COLO668 (cell line): Measurements from ENCODE around the gene CMTM3.
"Not testable (repeated sequence)": the region's sequence is repeated elsewhere in the genome, so short reads cannot be mapped to it uniquely, and the experiment has no call there.

Experiments used
- DNase-seq: peaks from one replicate; lab custom pipeline; 2025; ENCODE audit not compliant: unreplicated experiment; lab: John Stamatoyannopoulos, UW

CMTM3 gene

DNA sequence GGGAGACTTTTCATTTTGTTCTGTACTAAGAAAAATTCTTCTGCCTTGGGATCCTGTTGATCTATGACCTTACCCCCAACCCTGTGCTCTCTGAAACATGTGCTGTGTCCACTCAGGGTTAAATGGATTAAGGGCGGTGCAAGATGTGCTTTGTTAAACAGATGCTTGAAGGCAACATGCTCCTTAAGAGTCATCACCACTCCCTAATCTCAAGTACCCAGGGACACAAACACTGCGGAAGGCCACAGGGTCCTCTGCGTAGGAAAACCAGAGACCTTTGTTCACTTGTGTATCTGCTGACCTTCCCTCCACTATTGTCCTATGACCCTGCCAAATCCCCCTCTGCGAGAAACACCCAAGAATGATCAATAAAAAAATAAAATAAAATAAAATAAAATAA, 27.1 kb downstream of the CMTM3 start:
- not testable (repeated sequence) for DNase-seq

- no peak for DNase-seq
These were observed 30.2 kb downstream of the CMTM3 start for GRCh38 chr16:66634527-66635196.

DNA sequence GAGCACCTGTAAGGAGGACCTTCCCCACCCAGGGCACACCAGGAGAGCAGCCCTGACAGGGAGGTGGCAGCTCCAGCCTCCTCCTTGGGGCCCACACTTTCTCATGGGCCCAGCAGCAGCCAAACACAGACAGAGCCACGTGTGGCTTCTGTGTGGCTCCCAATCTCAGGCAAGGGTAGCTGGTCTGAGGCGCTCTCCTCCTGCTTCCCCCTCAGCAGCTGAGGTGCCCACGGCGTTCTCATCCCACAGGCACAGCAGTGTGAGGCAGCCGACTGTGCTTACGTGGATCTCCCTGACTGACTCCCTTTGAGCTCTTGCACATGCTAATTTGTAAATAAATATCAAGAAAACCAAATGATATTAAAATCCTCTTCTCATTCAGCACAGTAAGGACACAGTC, 30.9 kb downstream of the CMTM3 start:
- no peak for DNase-seq

GRCh38 chr16:66636199-66636598, 31.7 kb downstream of the CMTM3 start:
- DNase-seq = no peak

DNA sequence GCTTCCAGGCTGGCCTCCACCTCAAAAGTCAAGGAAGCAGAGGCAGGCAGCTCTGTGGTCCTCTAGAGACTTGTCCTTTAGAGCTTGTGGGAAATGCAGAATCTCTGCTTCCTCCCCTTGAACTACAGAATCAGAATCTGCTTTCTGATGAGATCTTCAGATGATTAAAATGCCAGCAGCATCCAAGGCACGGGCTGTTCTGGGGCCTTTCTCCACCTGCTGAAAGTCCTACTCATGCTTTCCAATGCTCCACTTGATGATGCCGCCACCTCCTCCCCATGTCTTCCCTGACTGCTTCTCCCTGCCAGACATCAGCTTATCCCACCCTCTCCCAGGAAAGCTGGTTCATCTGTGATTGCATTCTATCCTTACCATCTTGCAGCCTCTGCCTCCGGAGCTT, 33.3 kb downstream of the CMTM3 start:
- DNase-seq = no peak

- DNase-seq = no peak
These were observed 34.8 kb downstream of the CMTM3 start for GRCh38 chr16:66639091-66639885.

- no peak for DNase-seq
These were observed 36.3 kb downstream of the CMTM3 start for GRCh38 chr16:66640724-66641314.

DNA sequence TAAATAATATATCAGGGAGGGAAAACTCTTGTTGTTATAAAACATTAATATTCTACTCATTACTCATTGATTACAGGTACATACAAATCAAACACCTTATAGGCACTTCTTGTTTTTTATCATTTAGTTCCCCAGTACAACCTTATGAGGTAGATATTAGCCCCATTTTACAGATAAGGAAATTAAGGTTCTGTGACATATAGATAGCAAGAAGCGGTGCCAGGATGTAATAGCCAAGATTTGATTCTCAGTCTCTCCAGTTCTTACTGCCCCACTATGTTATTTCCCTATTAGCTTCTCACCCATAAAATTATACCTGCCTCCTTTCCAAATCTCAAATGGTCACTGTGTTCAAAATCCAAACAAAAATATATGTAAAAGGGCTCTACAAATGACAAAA, 36.9 kb downstream of the CMTM3 start:
- DNase-seq = no peak

DNA sequence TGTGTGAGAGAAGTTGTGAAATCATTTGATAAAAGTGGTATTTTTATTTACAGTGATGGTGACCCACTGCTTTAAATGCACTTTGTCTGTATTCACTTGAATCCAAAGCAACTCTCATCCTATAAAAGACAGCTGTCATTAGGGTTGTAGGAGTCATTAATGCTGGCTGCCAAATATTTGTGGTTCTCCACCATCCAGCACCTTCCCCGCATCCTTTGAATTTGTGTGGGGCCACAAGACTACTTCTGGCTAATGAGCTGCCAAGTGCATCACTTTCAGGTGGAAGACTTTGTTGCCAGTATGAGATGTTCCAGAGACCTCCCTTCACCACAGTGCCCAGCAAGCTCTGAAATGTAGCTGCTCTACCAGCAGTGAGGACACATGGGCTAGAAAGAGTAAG, 43.4 kb downstream of the CMTM3 start:
- no peak for DNase-seq

DNA sequence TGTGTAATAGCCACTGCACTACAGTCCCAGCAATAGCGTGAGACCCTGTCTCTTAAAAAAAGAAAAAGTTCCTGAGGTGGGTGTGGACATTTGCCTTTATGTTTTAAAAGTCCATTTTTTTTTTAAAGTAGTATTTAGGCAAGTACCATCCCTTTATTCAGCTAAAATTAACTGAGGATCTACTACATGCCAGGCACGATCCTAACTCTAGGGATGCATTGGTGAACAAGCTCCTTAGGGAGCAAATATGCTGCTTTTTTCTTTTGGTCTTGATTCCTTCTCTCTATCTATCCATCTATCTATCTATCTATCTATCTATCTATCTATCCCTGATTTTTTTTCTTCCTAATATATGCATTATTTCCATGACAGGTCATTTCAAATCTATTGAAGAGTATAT, 44.7 kb downstream of the CMTM3 start:
- DNase-seq = no peak

- DNase-seq = no peak
These were observed 45.2 kb downstream of the CMTM3 start for GRCh38 chr16:66649636-66650205.

DNA sequence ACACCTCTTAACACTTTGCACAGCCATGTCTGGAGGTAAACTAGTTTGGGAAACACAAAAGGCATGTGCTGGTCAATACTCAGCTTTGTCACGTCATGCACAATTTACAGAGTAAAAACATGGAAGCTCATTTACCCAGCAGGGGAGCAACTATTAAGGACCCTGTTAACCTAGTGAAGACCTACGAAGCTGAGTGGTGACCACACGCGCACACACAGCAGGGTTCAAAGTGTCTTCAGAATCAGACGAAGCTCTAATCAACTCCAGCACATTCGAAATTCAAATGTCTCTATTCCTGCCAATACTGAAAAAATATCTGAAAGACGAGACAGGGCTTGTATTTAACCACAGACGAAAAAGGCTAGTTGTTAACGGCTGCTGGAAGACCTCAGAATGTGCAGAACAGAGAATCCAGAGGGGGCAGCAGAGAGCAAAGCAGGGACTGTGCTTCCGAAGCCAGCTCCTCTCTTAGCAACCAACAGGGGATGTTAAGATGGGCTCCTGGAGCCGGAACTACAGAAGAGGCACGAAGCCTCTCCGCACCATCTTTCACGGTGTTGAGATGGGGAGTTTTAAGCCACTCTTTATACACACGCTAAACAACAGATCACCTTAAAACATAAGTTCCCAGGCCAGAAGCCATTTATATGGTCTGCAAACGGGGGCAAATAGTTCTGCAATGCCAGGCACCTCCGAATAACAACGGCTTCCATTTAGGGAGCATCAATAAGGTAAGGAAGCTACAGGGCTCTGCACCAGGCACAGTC, 46.4 kb downstream of the CMTM3 start:
- peak; percentile 70 for DNase-seq

- no peak for DNase-seq
These were observed 46.9 kb downstream of the CMTM3 start for GRCh38 chr16:66651474-66651765.

DNA sequence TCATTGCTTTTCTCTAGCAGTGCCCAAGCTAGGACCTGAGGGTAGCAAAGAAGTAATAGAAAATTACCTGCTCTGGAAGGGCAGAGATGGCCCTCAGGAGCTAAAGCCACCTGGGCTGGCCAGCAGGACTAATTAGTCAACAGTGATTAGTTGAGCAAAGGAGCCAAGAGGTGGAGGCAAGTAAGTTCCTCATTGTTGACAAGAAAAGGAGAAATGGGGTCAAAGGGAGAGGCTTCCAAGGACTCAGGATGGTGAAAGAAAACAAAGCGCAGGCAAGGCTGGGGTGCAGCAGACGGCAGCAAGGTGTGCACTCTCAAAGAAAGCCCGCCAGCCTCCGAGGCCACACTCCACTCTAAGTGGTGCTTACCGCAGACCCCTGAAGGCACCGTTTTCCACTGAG, 47.5 kb downstream of the CMTM3 start:
- no peak for DNase-seq

GRCh38 chr16:66652661-66653360, 48.3 kb downstream of the CMTM3 start:
- no peak for DNase-seq

DNA sequence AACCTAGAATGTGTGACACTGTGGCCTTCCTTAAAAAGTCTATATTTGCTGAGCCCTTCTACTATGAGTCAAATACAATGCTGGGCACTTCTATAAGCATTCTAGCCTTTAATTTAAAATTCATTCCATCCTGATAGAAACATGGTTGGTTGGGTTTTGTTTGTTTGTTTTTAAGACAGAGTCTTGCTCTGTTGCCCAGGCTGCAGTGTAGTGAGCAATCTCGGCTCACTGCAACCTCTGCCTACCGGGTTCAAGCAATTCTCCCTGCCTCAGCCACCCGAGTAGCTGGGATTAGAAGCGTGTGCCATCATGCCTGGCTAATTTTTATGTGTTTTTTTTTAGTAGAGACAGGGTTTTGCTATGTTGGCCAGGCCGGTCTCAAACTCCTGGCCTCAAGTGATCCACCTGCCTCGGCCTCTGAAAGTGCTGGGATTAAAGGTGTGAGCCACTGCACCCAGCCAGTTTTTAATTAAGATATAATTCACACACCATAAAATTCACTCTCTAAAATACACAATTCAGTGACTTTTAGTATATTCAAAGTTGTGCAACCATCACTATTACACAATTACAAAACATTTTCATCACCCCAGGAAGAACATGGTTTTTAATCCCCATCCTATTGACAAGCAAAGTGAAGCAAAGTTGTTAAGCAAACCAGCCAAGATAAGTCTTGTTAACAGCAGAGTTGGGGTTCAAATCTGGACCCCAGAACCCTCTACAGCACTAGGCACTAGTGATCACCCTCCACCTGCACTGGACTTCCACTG, 49.3 kb downstream of the CMTM3 start:
- DNase-seq = no peak

GRCh38 chr16:66656547-66656946, 52.0 kb downstream of the CMTM3 start:
- DNase-seq = no peak

GRCh38 chr16:66658143-66658859, 53.8 kb downstream of the CMTM3 start:
- DNase-seq = no peak

DNA sequence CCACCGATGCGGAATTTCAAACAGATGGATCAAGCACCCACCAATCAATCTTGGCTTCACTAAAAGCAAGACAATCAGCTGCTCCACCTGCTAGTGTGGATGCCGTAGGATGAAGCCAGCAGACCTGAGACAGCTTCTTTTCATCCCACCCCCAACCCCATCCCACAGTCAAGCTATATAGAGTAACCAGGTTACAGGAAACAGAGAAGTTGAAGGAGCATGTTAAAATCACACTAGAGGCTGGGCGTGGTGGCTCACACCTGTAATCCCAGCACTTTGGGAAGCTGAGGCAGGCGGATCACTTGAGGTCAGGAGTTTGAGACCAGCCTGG, 54.3 kb downstream of the CMTM3 start:
- no peak for DNase-seq
